Skeletal muscle cell (primary cell): ENCODE data around the gene TP53I11.

Source experiments
- DNase-seq: peaks from one replicate; pipeline ENCODE4 v3.0.0-alpha.2; 2010; ENCODE audit warnings: low read depth
- H3K4me3 ChIP-seq: 2 replicates; pipeline ENCODE4 v1.5.1; 2011; ENCODE audit warnings: low read depth, mild to moderate bottlenecking, control low read depth, low read length, moderate library complexity

Gene TP53I11, protein sequence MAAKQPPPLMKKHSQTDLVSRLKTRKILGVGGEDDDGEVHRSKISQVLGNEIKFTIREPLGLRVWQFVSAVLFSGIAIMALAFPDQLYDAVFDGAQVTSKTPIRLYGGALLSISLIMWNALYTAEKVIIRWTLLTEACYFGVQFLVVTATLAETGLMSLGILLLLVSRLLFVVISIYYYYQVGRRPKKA

DNA sequence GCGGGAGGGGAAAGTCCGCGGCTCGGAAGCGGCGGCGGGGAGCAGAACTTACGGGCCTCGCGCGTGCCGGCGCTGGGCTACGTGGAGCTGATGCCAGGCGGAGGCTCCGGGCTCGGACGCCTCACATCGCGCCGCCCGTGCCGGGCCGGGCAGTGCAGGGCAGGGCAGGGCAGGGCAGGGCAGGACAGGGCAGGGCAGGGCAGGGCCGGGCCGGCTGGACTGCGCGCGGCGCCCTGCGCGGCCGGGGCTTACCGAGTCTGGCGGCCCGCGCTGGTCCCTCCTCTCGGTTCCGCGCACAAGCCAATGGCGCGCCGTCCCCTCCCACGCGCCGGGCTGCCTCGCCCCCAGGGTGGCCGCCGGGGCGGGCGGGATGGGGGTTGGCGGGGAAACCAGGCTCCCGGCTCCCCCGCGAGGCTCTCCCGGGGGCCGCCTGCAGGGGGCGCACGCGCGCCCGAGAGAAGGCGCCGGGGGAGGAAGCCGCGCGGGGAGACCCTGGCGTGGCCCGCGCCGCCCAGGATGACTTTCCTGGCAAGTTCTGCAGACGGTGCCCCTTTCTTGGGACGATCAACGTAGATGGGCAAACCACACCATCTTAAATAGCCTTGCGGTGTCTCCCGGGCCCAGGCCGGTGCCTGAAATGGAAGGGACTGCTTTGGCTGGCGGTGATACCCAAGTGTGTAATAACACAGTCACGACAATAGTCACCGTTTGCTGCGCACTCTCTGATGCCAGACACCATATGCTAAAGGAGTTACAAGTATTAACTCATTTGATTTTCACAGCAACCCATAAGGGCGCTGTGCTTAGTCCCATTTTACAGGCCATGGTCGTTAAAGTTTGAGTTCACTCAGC, at the start of gene TP53I11:
TP53I11 (minus strand) TSS at position 259 of the 852 bp plus-strand sequence. CDS start 12,548 bp downstream, outside the sequence.
- peak within 1 kb of the TSS; percentile 61 for H3K4me3 ChIP-seq
- DNase-seq: no peak

DNA sequence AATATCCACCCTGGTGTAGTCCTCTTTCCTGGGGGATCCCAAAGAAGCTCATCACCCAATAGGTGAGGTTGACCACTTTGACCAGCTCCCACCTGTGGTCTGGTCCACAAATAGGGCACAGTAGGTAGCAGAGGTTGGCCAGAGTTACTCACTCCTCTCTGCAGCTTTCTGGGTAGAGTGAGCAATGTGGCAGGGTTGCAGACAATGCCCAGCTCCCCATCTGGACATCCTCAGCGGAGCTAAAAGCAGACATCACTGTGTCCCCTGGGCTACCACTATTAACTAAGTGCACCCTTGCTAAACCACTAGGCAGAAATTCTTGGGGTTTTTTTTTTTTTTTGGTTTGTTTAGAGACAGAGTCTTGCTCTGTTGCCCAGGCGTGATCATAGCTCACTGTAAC, 48.4 kb upstream of the TP53I11 start:
- no peak overlapping the region for H3K4me3 ChIP-seq
- DNase-seq: no peak

DNA sequence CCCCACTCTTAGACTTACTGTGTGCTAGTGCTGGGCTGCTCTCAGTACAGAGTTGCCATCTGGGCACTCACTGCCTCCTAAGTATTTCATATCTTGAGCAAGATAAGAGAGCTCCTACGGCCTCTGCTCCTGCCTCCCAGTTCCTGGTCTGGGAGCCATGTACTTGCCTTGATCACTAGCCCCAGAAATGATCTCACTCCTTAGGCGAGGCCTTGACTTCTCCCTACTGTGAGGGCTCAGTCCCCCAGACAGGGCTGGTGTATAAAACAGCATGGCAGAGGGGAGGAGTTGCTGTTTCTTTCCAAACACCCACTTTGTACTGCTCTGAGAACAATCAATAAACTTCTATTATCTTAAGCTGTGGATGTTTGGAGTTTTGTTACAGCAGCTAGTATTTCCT, 47.4 kb upstream of the TP53I11 start:
- no peak for DNase-seq
- H3K4me3 ChIP-seq: no peak overlapping the region

DNA sequence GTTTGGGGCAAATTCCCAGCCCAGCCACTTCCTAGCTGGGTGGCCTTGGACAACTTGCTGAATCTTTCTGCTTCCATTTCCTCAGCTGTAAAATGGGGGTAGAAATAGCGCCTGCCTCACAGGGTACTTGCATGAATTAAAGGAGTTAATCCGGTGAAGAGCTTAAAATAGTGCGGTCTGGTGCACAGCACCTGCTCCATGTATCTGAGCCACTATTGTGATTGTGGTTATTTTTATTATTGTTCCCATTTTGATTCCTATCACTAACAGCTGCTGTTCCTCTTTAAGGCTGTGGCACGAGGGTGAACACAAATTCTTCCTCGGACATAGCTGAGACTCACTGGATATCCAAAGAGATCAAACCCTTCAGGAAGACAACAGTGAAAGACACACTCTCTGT, 46.9 kb upstream of the TP53I11 start:
- no peak for DNase-seq
- H3K4me3 ChIP-seq: no peak overlapping the region

DNA sequence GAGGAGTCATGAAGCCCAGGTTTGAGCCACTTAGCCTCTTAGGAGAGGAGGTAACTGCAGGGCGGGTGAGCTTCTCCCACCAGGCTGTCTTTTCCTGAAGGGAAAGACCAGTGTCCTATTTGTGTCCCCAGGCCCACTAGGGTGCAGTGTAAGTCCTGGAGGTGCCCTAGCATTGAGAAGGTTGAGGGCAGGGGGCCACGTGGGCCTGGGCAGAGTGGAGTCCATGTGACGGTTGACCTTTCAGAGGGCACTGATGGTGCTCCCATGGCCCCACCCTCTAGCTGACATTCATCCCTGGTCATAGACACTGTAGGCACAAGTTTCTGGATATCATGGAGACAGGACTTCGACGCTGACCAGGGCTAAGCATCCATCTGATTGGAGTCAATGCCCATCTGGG, 44.1 kb upstream of the TP53I11 start:
- no peak overlapping the region for H3K4me3 ChIP-seq

DNA sequence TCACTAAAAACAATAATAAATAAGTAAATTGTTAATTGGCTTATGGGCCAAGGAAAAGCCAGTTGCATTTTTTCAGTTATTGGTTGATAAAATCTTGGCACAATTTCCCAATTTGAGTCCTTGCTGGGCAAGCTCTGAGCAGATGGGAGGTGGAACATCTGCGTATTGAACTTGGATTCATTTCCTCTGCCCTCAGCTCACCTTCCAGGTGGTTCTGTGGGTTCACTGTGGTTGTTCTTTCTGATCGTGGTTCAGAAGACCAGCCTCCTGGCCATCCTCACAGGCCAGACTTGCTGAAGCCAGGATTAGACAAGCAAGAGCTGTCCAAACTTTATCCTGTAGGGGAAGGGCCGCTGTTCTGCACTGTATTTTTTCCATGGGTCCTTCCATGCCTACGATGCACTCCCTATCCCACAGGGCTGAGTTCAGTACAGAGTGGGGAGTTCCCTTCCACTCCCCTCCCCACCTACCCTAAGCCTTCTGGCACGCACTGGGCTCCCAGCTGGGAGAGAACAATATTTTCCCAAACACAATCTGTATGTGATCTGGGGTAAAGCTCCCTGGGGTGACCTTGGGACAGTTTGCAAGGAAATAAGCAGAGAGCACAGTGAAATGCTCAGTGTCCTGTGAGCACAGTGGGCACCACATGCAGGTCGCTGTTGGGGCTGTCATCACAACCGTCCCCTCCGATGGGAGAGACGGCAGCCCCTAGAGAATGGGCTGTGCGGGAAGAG, 43.5 kb upstream of the TP53I11 start:
- DNase-seq: no peak
- no peak overlapping the region for H3K4me3 ChIP-seq

More for the DNA sequence above, 44.1 kb upstream of the TP53I11 start:
- no peak for DNase-seq

DNA sequence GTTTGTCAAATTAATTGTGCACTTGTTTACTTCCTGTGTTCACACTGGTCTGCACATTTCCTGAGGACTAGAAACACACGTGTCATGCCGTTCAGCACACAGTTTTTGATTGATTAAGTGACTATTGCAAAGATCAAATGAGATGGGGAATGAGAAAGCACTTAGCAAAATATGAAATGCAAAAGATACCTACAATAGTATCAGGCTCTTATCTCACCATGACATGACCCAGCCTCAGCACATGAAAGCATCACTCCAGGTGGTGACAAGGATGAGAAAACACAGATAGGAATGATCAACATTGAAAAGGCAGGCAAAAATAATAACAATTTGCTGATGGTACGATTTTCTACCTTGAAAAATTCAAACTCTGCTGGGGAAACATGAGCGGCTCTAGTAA, 42.1 kb upstream of the TP53I11 start:
- H3K4me3 ChIP-seq: no peak overlapping the region
- DNase-seq: no peak

DNA sequence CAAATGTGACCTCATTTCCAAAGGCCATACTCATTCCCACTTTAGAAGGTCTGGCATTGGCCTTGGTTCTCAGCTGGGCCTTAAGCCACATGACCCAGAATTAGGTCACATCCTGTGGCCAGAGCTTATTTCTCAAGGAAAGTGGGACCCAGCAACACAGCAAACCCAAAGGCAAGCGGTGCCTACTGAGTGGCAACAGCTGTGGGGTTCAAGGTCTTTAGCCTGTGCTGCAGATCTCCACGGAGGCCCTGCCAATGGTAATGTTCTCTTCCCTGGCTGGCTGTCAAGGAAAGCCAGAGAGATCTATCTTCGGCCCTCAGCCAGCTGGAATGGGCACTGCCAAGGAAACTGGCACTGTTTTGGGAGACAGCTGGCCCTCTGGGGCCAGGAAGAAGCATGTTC, 41.5 kb upstream of the TP53I11 start:
- no peak for DNase-seq
- no peak overlapping the region for H3K4me3 ChIP-seq

DNA sequence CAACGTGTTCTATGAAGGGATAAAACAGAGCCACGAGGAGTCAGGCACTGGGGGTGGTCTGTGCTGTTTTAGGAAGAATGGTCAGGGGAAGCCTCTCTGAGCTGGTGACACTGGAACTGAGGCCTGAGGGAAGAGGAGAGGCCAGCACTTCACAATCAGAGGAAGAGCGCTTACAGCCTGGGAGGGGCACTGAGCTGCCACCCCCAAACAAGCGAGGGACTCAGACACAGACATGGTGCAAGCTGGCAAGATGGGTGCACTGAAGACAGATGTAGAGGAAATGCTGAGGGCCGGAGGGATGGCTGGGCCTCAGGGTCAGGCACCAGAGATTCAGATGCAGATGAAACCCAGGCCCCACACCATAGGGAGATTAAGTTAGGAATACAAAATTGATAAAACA, 40.0 kb upstream of the TP53I11 start:
- DNase-seq: no peak
- no peak overlapping the region for H3K4me3 ChIP-seq

DNA sequence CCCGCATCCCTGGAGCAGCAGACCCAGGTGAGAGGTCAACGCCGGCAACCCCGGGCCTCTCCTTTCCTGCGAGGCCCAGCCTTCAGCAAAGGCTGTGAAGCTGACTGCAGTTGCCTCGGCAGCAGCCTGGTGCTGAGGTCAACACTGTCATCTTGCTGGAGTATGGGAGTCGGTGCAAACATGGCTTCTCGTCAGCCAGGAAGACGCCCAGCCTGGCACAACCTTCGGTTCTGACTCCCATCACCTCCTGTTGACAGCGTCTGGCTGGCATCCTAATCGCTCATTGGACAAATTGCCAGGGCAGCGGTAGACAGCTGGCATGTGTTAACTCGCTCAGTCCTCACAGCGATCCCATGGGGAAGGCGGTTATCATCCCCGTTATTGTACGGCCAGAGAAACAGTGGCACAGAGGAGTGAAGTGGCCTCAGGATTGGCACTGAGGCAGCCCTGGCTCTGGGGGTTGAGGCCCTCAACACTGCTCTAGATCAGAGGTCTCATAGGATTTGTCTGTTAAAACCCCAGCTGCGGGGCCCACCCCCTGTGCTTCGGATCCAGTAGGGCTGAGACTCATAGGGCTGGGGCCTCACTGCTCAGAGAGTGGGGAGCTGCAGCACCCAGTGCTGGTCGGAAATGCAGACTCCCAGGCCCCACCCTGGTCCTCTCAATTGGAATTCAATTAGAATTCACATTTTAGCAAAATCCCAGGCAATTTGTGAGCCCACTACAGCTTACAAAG, 39.3 kb upstream of the TP53I11 start:
- no peak for DNase-seq
- H3K4me3 ChIP-seq: no peak overlapping the region

DNA sequence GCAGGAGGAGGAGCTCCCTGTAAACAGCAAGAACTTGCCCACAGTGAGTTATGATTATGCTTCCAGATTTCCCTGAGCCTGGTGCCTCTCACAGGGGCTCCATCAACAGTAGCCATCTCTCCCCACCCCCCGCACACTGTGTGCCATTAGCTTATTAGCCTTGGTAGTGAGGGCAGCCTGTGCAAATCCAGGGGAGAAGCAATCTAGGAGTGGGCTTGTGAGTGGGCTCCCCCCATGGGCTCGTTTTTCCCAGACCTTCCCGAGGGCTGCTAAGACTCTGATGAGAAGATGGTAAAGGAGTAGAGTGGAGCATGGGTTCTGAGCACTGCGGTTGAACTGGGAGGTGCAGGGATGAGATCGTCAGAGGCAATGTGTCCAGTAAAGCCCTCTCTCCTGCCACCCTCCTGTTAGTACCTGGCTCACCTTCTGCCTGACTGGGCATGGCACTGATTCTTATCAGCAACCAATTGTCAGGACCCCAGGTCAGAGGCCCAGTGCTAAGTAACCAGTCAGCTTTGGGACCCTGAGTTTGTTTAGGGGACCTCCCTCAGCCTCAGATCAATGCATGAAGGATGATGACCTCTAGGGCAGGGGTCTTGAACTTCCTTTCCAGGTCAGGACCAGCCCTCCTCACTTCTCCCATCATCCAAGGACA, 38.4 kb upstream of the TP53I11 start:
- no peak overlapping the region for H3K4me3 ChIP-seq
- DNase-seq: no peak

DNA sequence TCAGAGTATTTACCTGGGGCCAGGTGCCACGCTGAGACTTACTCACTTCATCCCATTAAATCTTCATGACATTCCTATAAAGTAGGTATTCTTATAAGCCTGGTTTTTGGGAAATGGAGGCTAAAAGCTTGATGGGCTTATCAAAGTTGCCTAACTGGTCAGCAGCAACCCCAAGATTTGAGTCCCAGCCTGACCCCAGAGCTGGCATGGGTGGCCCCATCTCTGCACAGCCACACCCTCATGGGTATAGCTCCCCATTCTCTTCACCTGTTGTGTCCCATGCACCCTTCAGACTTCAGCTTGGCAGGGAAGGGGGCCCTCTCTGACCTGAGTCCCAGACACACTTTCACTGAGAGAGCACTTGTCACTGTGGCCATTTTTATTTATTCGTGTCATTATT, 37.4 kb upstream of the TP53I11 start:
- no peak overlapping the region for H3K4me3 ChIP-seq
- DNase-seq: no peak

DNA sequence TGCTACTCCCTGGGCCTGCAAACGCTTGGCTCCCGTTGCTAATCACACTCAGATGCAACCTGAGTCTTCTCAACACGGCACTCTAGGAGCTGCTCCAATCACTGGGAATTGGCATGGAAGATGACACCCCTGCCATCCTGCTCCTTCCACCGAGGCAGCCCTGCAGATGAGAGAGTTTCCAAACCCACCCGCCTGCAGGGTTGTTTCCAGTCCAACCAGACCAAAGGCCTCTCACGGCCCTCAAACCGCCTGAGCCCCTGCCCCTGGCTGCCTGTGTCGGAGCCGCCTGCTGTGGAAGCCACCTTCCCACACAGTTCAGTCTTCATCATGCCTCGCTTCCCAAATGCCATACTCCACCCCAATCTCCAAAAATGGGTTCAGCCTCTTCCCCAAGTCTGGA, 36.8 kb upstream of the TP53I11 start:
- H3K4me3 ChIP-seq: no peak overlapping the region
- DNase-seq: no peak

DNA sequence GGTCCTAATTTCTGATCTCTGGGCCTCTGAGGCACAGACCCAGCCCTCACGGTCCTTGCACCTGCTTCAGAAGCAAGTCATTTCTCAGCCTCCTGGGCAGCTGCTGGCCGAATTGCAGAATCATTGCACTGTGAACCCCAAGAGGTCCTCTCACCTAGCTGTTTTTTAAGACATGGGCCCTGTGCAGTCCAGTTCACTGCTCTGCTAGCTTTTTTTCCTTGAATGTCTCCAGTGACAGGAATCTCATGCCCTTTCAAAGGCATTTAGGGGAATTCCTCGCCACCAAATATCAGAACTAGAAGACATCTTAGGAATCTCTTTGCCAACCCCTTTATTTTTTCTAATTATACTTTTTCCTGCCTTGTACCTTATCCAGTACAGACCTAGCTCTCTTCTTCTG, 35.6 kb upstream of the TP53I11 start:
- no peak overlapping the region for H3K4me3 ChIP-seq

DNA sequence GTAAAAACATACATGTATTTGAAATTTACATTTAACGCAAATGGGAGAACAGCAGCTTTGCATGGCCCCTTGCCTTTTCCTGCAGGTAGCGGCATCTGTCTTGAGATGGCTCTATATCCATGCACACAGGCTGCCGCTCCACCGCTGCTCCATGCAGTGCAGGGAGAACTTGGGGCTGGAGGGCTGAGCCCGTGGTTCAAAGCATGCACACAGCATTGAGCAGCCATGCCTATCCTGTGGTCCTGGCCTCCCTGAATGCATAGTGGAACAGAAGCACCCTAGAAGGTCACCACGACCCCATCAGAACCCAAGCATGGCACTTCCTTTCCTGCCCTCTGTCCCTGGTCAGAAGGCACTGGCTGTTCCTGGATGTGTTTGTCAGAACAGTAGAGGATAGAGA, 35.0 kb upstream of the TP53I11 start:
- no peak overlapping the region for H3K4me3 ChIP-seq
- DNase-seq: no peak

More for the DNA sequence above, 35.6 kb upstream of the TP53I11 start:
- DNase-seq: no peak

DNA sequence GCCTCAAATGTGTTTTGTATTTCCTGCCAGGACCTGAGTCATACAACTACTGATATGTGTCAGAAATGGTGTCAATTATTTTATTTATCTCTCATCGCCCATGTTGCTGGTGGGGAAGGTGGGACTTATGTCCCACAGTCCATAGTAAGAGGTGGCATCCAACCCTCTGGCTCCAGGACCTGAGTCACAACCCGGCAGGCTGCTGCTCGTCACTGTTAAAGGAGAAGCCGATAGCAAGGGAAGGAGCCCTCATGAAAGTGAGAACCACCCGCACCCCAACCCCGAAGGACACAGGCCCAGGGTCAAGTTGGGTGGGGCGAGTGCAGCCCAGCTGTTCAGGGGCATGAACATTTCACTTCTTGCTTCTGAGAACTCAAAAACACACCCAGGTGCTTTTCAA, 33.1 kb upstream of the TP53I11 start:
- no peak for DNase-seq
- H3K4me3 ChIP-seq: no peak overlapping the region

DNA sequence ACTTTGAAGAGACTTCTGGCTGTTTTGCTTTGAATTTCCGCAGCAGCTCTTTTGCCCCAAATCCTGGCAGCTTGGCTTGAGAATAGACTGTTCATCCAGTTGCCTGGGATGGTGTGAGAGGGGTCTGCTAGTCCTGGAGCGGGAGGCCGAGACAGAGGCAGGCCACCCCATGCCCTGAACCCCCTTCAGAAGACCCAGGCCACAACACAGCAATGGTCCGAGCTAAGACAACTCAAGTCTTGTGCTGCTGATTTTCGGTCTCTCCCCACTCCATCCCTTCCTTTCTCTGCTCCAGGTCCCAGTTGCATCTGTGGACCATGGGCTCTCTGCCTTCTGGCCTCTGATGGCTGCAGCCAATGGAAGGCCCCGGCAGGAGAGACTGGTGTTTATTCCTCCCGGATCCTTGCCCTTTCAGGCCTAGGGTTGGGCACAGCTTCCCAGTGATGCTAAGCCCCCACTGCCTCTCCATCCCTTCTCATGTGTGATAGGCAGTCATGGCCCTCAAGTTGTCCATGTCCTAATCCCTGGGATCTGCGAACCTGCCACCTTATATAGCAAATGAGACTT, 31.9 kb upstream of the TP53I11 start:
- no peak overlapping the region for H3K4me3 ChIP-seq
- DNase-seq: no peak

DNA sequence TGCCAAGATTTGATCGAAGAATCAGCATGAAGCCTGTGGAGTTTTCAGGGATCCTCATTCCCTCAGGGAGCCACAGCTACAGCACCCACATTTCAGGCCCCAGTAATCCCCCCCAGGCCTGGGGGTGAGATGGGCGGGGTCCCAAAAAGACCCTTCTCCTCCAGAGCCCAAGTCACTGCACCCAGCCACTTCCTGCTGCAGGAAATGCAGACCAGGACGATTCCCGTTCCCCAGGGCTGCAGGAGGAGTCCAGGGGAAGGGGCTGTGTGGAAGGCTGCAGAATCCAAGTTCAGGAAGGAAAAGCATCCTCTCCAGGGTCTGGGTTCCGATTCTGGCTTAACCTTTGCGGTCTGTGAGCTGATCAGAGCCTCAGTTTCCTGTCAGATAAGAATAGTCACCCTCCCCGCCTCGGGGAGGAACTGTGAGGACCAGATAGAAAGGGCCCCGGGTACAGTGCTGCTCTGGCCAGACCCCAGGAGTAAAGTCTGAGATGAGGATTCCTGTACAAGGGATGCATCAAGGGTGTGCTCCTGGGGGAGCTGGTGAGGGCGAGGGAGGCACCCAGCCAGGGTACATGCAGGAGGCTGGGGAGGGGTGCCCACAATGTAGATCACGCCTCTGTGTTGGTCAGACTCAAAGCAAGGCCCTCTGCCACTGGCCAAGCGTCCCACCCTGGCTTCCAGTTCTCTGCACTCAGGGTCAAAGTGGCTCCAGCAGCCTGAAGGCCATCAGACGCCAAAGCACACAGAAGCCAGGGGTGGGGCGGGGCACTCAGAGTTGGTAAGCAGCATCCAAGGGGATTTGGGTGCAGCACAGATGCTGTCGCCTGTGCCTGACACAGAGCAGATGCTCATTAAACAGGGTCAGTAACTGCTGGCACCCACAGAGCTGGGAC, 30.1 kb upstream of the TP53I11 start:
- DNase-seq: no peak
- H3K4me3 ChIP-seq: no peak overlapping the region
